Fibroblast of mammary gland (primary cell): ENCODE data around the gene PCNX3.

ENCODE experiments used
- DNase-seq: peaks from one replicate; pipeline ENCODE4 v3.0.0-alpha.2; 2010; ENCODE audit warnings: low read depth
- H3K4me3 ChIP-seq: 2 replicates; pipeline ENCODE4 v1.5.1; 2011; ENCODE audit warnings: low read depth, mild to moderate bottlenecking, low read length, moderate library complexity; ENCODE audit not compliant: control insufficient read depth
- TF ChIP-seq, protein P1 (sequence below): conservative IDR thresholded peaks from 2 replicates; pipeline ENCODE4 v1.5.1; 2011; ENCODE audit warnings: low read depth, low read length, inconsistent platforms; ENCODE audit not compliant: control insufficient read depth, insufficient read depth

The PCNX3 gene

DNA sequence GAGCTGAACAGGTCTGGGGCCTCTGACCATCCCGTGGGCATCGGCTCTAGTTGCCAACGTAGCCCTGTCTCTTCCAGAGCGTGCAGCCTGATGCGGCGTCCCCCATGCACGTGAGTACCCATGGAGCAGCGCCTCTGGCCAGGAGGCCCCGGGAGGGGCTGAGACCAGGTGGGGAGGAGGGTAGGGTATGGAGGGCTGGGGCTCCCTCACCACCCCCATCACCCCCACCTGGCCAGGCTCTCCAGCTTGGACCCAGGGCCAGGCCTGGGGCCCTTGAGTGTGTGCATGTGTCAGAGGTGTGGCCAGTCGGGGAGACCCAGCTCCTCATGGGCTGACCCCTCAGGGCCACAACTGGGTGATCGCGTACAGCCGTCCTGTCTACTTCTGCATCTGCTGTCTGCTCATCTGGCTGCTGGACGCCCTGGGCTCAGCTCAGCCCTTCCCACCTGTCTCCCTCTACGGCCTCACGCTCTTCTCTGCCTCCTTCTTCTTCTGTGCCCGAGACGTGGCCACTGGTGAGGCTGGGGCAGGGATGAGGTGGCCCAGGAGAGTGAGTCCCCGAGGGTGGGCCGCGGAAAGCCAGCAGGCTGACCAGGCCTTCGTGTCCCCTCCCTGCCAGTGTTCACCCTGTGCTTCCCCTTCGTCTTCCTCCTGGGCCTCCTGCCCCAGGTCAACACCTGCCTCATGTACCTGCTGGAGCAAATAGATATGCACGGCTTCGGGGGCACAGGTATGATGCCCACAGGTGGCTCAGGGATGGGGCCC lies 8.5 kb downstream of the PCNX3 start:
- TF ChIP-seq, protein P1, sequence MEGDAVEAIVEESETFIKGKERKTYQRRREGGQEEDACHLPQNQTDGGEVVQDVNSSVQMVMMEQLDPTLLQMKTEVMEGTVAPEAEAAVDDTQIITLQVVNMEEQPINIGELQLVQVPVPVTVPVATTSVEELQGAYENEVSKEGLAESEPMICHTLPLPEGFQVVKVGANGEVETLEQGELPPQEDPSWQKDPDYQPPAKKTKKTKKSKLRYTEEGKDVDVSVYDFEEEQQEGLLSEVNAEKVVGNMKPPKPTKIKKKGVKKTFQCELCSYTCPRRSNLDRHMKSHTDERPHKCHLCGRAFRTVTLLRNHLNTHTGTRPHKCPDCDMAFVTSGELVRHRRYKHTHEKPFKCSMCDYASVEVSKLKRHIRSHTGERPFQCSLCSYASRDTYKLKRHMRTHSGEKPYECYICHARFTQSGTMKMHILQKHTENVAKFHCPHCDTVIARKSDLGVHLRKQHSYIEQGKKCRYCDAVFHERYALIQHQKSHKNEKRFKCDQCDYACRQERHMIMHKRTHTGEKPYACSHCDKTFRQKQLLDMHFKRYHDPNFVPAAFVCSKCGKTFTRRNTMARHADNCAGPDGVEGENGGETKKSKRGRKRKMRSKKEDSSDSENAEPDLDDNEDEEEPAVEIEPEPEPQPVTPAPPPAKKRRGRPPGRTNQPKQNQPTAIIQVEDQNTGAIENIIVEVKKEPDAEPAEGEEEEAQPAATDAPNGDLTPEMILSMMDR, result no peak
- no peak overlapping the region for H3K4me3 ChIP-seq
- no peak for DNase-seq

DNA sequence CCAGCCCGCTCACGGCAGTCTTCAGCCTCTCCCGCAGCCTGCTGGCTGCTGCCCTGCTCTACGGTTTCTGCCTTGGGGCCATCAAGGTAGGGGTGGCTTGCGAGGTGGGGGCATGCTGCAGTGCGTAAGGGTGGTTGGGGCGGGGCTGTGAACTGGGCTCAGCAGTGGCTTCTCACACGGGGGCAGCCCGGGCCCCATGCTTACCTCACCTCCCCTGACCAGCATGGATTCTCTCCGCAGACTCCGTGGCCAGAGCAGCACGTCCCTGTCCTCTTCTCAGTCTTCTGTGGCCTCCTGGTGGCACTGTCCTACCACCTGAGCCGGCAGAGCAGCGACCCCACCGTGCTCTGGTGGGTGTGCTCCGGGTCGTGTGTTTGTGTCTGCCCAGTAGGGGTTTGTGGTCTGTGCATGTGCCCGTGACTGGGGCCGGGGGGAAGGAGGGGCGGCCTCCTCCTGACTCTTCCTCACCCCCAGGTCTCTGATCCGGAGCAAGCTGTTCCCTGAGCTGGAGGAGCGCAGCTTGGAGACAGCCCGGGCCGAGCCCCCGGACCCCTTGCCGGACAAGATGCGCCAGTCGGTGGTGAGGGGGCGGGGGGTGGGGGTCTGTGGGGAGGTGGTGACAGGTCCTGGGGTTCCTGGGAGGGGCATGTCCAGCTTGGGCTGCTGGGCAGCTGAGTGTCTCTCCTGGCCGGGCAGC lies 9.5 kb downstream of the PCNX3 start:
- no peak for DNase-seq
- TF ChIP-seq, protein P1, result no peak
- H3K4me3 ChIP-seq, result no peak overlapping the region

DNA sequence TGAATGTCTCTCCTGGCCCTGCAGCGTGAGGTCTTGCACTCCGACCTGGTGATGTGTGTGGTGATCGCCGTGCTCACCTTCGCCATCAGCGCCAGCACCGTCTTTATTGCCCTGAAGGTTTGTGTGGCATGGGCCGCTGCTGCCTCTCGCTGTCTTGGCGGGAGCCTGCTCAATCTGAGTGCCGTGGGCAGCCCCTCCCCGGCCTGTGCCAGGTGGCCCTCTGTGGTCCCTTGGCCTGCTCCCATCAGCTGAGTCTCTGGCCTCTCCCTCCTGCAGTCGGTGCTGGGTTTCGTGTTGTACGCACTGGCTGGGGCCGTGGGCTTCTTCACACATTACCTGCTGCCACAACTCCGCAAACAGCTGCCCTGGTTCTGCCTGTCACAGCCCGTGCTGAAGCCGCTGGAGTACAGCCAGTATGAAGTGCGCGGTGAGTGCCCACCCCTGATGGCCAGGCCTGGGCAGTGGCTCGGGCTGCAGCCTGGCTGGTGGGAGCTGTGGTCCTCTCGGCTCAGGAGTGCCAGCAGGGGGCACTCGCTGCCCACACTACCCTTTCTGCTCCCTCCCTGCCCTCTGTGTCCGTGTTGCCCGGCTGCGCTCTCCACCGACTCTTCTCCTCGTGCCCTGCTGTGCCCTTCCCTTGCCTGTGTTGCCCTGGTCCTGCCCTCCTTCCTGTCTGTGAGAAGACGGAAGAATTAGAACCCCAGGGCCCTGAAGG lies 10.2 kb downstream of the PCNX3 start:
- H3K4me3 ChIP-seq, result no peak overlapping the region
- TF ChIP-seq, protein P1, result peak; percentile 39
- DNase-seq, result peak; percentile 41

DNA sequence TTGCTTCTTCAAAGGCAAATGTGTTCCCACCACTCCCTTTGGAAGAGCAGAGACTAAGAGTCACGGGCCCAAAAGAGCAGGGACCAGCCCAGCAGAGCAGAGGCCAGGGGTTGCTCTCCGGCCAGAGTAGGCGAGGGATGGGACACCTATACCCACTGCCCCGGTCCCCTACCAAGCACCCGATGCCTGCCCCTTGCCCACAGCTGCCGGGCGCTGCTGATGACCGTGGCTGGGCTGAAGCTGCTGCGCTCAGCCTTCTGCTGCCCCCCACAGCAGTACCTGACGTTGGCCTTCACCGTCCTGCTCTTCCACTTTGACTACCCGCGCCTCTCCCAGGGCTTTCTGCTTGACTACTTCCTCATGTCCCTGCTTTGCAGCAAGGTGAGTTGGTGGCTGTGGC lies 11.6 kb downstream of the PCNX3 start:
- no peak for DNase-seq
- TF ChIP-seq, protein P1, result no peak
- no peak overlapping the region for H3K4me3 ChIP-seq

DNA sequence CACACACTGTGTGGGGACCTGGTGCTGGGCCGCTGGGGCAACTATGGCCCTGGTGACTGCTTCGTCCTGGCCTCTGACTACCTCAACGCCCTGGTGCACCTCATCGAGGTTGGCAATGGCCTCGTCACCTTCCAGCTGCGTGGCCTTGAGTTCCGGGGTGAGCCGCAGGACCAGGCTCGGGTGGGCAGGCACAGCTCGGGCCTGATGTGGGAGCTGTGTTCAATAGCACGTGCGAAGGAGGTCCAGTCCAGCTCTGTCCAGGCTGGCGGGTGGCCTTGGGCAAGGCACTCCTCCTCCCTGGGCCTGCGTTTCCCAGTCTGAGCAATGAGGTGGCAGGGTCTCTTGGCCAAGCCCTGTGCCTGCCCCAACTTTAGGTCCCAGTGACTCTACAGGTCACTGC lies 14.0 kb downstream of the PCNX3 start:
- no peak overlapping the region for H3K4me3 ChIP-seq
- DNase-seq, result no peak
- TF ChIP-seq, protein P1, result no peak

DNA sequence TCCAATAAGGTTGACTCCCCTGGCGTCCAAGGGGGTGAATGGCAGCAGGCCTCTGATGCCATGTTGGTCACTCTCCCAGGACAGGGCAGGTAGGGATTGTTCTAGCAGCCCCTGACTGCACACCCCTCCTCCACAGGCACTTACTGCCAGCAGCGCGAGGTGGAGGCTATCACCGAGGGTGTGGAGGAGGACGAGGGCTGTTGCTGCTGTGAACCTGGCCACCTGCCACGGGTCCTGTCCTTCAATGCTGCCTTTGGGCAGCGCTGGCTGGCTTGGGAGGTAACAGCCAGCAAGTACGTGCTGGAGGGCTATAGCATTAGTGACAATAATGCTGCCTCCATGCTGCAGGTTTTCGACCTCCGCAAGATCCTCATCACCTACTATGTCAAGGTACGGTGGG lies 14.6 kb downstream of the PCNX3 start:
- DNase-seq, result no peak
- TF ChIP-seq, protein P1, result no peak
- H3K4me3 ChIP-seq, result no peak overlapping the region
